GM18870 (cell line): ENCODE data around the gene ATP2B3.
A peak's percentile ranks its signal among the peaks of the same experiment; 100 is the strongest.

Source experiments
- ATAC-seq: cut with Tn5 transposase; IDR thresholded peaks from one replicate; pipeline ENCODE4 v1.9.1; 2021; ENCODE audit warnings: moderate library complexity; ENCODE audit not compliant: unreplicated experiment

Gene ATP2B3

GRCh38 chrX:153517423-153517822 lies at the start of gene ATP2B3:
ATP2B3 (plus strand) TSS chrX:153517642; CDS start chrX:153536248, 18,606 bp downstream.
- no peak for ATAC-seq

DNA sequence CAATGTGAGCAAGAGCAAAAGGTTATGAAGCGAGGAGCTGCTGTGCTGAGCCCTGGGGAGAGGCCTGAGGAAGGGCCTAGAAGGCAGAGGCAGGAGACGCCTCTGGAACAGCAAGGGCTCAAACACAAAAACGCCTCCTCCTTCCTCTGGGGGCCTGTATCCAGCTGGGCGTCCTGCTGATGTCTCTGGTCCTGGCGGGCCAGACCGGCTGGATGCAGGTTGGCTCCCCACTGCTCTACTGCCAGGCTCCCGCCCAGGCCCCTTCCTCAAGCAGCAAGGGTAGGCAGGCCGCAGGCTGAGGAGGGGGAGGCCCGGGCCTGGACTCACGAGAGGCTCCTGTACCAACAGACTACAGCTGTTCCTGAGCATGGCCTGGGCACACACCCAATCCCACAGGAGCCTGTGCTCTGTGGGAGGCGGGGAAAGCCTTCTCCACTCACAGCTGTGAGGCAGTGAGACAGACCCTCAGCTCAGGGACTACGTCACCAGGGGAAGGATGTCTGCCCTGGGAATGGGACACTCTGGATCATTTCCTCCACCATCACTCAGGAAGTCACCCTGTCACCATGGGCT lies 49.3 kb upstream of the ATP2B3 start:
- no peak for ATAC-seq

GRCh38 chrX:153469811-153470410 lies 47.5 kb upstream of the ATP2B3 start:
- peak; percentile 24 for ATAC-seq

DNA sequence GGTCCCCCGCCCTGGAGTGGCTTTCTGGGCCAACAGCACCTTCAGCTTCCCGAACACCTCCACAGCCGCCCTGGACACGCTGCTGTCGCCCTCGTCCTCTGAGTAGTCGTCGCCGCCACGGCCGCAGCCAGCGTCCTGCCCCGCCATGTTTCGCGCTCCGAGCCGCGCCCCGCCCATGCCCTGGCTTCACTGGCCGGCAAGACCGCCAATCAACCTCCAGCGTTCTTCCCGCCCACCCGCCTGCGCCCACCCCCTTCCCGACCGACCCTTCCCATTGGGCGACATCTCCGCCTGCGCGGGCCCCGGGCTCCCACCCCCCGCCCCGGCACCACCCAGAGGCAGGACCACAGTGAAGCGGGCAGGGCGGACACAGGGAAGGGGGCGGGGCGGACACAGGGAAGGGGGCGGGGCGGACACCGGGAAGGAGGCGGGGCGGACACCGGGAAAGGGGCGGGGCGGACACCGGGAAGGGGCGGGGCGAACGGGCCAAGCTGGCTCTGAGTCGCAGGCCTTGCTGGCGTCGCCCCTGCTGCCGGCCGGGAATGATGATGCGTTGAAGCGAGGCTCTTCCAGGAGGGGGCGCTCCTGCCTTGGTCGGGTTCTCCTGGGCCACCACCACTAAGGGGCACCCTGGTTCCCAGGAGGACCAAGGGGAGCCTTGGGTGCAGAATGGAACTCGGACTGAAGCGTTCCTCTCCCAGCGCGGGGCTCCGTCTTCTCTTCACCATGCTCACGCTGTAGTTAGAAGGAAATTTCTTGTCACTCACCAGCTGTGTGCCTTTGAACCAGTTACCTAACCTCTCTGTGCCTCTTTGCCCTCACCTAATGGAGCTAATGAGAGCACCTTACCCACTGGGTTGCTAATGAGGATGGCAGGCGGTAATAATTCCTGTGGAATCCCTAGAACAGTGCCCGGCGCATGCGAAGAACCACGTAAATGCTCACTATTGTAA lies 46.8 kb upstream of the ATP2B3 start, which contains the start of gene HAUS7:
Gene HAUS7, minus strand, starts transcription at position 166 of the 953 bp plus-strand sequence. Its CDS starts 19 bp downstream, at position 147.
- ATAC-seq = peak; percentile 49

DNA sequence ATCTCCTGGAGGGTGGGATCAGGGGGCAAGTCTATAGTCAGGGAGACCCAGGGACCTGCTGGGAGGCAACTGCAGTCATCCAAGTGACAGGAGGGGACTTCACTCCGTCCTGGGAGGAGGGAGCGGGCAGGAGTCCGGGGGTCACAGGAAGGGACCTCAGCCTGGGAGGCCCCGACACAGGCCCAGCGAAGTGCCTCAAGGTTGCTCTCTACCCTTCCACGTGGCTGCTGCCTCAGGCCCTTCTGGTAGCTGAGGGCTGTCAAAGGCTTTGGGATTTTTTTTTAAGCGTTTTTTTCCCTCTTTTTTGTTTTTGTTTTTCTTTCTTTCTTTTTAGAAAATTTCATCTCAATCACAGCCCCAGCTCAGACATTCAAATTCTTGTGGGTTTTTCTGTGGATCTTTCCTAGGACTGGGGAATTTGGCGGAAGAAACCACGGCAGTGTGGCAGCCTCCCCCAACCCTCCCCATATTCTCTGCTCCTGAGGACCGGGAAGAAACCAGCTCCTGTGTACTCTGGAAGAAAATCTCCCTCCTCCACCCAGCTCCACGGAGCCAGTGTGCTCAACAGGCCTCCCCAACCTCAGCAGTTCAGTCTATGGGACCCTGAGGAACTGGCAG lies 45.7 kb upstream of the ATP2B3 start:
- no peak for ATAC-seq

DNA sequence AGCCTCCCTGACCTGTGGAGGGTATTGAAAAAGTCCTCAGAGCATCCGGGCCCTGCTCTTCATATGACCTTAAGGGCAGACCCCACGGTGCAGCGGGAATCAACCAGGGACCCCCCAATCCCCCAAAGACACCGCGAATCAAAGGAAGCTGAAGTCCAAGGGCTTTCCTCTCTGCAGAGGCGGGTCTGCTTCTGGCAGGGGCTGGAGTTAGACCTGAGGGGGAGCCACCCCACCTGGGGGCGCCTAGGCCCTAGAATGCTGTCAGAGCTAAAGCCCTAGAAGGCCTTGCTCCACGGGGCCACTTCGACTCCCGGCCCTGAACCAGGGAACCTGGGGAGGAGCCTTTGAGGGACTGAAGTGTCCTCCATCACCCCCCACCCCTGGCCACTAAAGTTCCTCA lies 44.3 kb upstream of the ATP2B3 start:
- ATAC-seq = no peak

DNA sequence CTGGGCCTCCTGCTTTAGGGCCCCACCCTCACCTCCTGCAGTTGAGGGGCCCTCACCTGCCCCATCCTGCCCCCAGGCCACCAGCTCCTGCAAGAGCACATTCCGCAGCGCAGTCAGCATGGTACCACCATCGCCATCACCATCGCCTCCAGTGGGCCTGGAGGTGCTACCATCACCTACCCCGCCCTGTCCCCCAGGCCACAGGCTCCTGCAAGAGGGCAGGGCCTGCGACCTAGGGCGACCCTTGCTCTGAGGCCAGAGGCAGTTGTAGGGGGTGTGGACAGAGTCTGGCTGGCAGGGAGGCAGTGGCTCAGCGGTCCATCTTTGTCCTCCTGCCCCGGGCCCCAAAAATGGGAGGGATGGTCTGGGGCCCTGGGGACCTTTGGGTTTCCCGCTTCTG lies 43.2 kb upstream of the ATP2B3 start:
- no peak for ATAC-seq

GRCh38 chrX:153474718-153475117 lies 42.7 kb upstream of the ATP2B3 start:
- ATAC-seq = no peak

DNA sequence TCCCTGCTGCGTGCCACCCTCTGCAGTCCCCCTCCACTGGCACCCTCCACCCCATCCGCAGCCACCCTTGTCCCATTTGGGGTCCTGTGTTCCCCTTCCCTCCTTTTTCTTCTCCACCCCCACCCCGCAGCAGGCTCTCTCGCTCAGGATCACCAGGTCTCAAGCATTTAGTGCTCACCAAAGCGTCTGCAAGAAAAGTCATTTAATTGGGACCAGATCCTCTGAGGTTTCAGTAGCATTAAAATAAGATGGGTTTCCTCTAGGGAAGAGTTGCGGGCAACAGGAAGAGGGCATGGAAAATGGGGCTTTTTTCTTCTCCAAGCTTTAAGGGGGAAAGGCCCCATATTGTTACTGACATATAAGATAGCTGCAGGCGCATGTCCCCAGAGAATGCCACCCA lies 42.2 kb upstream of the ATP2B3 start:
- no peak for ATAC-seq

- no peak for ATAC-seq
Measured at GRCh38 chrX:153475751-153476281, 41.6 kb upstream of the ATP2B3 start.

DNA sequence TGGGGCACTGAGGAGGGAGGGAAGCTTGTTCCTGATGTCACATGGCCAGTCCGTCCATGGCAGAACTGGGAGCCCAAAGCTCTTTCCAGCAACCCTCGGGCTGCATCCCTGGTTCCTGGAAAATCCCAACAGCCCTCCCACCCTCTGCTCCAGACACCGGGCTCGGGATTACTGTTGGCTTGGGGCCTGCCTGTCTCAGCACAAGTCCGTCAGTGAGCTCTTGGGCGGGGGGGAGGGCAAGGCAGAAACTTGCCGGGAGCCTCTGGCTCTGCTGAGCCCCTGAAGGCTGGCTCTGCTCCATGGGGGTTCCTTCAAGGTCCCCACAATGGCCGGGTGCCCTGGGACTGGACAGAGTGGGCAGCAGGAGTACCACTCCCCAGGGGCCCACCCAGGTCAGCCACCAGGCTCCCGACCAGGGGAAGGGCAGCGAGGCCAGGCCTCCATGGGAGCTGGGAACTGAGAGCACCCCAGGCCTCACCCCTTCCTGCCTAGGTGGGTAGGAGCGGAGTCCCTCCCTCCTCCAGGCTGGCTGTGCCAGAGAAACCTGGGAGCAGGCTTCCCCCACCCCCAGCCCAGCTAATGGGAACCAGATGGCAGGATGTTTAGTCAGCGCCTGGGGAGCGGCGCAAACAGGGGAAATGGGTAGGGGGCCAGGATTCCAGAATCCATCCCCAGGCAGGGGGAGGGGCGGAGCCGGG lies 40.6 kb upstream of the ATP2B3 start:
- no peak for ATAC-seq

GRCh38 chrX:153477364-153477857 lies 40.0 kb upstream of the ATP2B3 start:
- no peak for ATAC-seq

DNA sequence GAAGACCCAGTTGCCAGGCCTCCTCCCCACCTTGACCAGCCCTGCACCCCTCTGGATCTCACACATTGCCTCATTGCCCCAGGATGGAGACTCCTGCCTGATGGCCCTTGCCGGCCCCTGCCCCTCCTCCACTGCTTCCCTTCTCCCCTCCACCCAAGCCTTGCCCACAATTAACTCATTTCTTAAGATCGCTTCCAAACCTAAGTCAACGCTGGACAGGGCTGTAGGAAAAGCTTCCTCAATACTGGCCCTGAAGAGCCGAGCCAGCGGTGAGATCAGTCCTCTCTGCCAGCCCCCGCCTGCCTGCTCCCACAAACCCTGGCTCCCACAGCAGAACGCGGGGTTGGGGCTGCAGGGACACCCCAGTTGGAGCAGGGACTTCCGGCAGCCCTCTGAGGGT lies 39.5 kb upstream of the ATP2B3 start:
- no peak for ATAC-seq

DNA sequence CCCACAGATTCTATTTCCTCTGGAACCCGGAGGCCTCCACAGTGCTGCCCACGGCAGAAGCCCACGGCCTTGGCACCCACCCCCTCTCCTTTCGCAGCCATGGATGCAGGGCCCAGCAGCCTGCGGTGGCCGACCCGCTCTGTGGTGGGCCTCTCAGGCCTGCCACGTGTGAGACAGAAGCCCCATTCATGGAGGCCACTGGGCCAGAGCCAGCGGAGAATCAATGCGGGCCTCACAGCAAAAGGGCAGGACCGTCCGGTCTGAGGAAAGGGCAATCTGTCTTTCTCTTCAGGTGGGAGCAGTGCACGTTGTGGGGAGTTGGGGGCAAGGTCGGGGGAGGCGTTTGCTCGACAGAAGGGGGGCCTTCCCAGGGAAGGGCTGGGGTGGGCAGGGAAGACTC lies 38.7 kb upstream of the ATP2B3 start:
- ATAC-seq = no peak

DNA sequence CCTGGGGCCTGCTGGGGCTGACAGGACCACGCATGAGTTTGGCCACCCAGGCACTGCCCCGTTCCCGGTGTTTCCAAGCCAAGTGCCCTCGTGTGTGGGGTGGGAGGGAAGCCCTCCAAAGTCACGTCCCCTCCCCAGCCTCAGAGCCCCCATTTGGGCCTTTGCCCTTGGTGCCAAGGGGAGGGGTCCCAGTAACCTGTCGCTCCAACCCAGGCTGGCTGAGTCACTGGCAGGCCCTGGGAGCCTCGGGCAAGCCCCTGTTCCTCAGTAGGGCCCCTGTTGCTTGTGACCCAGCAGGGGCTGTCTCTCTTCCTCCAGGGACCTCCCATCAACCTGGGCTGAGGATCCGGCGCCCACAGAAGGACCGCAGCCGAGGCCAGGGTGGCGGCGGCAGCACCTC lies 36.4 kb upstream of the ATP2B3 start:
- no peak for ATAC-seq

DNA sequence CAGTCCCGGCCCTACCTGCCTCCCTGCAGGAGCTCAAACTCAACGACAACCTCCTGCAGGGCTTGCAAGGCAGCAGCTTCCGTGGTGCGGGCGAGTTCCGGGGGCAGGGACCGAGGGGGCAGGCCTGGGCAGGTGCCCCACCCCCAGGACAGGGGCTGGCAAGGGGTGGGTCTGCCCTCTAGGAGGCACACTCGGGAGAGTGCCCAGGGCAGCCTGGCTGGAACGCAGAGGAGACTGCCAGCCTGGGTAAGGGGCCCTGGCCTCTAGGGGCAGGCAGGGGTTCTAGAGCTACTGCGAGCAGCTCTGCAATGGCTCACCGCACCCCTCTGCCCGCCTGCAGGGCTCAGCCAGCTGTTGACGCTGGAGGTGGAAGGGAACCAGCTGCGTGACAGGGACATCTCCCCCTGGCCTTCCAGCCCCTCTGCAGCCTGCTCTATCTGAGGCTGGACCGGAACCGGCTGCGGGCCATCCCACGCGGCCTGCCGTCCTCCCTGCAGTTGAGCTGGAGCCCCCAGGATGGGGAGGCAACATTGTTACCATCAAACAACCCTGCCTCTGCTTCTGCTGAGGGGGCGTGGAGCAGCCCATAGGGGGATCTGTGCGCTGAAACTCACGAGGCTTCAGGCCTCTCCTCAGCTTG lies 34.9 kb upstream of the ATP2B3 start:
- no peak for ATAC-seq

DNA sequence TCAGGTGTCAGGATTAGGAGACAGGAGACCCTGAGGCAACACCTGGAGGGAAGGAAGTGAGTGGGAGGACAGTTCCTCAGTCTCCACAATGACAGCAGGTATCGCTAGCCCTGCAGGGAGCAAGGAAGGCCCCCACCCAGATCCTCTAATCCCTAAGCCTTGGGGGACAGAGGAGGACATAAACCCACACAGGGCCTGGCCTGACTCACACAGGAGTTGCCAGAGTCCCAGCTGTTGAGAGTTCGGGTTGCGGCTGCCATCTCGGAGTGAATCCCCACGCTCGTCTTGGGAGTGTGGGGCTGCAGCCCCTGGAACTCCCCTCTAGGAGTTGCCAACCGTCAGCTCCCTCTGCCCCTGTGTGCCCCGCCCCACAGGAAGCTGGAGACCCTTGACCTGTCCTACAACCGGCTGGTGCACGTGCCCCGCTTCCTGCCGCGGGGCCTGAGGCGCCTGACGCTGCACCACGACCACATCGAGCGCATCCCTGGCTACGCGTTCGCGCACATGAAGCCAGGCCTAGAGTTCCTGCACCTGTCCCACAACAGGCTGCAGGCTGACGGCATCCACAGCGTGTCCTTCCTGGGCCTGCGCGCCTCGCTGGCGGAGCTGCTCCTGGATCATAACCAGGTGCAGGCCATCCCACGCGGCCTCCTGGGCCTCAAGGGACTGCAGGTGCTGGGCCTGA lies 31.9 kb upstream of the ATP2B3 start:
- no peak for ATAC-seq

GRCh38 chrX:153486171-153486570 lies 31.3 kb upstream of the ATP2B3 start:
- ATAC-seq = no peak

DNA sequence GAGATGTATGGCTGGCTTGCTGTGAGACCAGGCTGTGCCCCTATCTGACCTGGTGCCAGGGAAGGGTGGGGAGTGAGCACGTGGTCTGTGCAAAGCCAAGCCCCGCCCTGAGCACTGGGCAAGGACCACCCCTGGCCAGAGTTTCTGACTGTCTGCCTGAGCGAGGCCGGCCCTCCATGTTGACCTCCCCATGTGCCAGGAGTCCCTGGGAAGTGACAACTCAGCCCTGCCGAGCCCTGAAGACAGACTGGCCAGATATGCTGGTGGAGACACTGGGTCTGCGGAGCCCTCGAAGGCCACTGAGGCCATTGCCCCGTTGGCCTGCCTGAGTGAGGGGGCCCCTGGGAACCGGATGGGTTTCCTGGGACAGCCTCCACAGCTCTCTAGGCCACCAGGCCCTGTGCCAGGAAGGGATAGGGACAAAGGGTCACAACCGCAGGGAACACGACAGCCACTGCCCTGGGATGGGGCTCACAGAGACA lies 29.8 kb upstream of the ATP2B3 start:
- ATAC-seq = no peak
